ENCODE measurements around the gene DYNC2I2.

DNA sequence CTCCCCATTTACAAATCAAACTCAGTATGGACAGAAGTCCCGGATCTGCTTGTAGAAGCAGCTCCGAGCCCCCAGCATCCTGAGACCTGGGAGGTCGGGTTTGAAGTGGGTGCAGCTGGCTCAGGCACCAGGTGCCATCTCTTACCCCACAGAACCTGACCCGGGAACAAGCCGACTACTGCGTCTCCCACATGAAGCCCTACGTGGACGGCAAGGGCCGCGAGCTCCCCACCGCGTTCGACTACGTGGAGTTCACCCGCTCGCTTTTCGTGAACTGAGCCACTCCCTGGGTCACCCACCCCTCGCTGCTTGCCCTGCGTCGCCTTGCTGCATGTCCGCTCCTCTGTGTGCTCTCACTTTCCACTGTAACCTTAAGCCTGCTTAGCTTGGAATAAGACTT, 23.6 kb downstream of the DYNC2I2 start:
- TF ChIP-seq POLR2A (IDR thresholded peaks at IDR 0.05; ENCODE audit: low read depth, low read length) (no peak), POLR2AphosphoS5 (IDR thresholded peaks at IDR 0.05; ENCODE audit: low read depth, low read length) (no peak), TAF1 (IDR thresholded peaks at IDR 0.05; ENCODE audit: borderline replicate concordance, low read depth, low read length) (no peak)

Data from GM12892 (cell line).